NOMO-1 (cell line): ENCODE measurements around the gene CECR2.

Source experiments
- DNase-seq, 2 experiments: peaks; one replicate each; lab custom pipeline; 2025; ENCODE audit not compliant: unreplicated experiment in 2 of 2; lab: John Stamatoyannopoulos, UW

The CECR2 gene

DNA sequence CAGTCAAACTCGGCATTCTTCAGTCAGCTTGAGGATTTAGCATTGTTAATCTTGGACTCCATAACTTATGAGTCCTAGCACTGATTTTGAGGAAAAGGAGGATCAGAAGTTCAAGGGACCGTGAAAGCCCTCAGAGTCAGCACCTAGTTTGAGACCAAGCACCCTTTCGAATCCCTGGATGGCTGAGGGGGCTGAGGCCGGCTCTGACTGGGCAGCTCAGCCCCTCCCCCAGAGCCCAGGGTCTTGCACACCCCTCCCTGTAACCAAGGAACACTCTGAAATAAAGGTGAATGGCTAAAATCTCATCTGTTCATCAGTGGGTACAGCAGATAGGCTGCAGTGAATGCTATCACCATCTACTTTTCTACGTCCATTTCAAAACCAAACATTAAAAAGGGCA is 221.3 kb downstream of the CECR2 start:
- no peak for DNase-seq

DNA sequence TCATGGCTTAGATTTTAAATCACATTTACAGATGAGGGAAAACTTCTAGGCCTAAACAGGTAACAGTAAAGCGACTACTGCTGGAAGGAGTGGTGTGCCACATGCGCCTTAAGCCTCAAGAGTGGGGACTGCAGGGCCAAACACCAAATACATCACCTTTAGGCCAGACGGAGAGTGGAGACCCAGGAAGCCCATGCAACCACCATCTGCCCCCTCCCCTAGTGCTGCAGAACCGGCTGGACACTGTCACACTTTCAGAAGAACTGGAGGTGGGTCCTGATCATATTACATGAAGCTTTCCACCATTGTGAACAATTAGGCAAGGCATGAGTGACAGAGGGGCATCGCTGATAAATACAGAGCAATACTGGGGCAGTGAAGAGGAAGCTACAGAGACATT is 222.9 kb downstream of the CECR2 start:
- DNase-seq = no peak

DNA sequence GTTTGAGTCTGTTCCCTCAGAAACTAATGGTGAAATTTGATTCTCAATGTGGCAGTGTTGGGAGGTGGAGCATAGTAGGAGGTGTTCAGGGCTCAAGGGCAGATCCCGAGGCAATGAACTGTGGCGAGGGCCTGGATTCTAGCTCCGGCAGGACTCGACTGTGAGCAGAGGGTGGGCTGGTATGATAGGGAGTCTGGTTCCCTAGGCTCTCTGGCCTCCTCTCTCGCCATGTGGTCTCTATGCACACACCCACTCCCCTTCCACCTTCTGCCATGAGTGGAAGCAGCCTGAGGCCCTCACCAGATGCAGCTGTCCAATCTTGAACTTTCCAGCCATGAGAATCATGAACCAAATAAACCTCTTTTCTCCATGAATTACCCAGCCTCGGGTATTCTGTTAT is 227.0 kb downstream of the CECR2 start:
- no peak for DNase-seq

DNA sequence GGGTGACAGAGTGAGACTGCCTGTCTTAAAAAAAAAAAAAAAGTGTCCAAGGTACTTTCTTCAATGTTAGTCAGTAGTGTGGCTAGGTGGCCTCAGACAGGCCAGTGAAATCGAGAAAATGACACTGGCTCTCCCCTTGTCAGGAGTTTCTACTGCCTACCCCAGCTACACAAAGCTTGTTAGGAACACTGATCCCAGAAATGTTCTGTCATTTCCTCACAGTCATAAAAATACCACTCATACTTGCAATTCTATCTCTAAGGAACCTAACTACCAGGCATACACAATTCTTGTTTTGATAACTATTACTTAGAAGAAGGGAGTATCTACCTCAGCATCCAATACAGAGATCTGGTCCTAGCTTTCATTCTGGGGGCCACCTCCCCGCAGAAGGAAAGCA is 228.0 kb downstream of the CECR2 start:
- no peak for DNase-seq

DNA sequence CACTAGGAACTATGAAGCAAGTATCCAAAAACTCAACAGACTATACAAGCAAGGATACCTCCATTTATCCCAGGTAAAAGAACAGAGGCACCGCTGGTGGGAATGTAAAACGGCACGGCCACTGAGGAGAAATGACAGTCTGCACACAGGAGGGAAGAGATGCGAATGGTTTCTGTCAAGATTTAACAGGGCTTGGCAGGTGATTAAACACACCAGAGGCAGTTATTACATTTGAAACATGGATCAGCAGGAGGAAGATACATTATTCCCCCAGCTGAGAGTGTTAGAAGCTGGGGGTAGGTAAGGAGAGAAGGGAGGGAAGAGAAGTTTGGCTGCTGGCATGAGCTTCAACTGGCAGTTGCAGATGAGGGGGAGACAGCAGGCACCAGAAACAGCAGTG is 229.1 kb downstream of the CECR2 start:
- DNase-seq = no peak

DNA sequence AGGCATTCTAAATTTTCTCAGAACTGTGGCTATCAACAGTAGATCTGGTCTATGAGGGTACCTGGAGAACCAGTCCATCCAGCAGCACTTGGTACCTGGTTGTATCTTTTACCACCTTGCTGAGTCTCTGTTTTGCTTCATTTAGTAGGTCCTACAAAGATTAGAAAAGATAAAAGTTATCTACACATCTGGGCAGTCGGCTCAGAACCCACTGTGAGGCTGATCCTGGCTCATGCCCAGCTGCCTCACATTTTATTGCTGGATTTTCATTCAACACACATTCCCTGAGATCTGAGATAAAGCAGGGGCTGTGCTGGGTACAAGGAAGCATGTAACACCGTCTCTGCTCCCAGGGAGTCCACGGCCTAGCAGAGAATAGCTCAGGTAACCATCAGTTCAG is 231.8 kb downstream of the CECR2 start:
- DNase-seq = no peak

DNA sequence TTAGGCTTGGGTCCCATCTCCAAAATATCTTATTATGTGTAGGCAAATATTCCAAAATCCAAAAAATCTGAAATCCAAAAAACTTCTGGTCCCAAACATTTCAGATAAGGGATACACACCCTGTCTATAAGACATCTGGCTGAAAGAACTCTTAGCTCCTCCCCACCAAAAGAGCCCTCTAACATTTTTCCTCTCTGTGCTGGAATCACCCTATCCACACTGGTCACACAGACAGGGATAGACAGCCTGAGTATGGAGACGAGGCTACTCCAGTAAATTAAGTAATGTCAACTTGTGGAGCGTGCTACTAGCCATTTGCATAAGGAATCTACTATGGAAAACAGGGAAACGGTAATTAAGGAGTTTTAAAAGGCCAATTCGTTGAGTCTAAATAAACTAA is 234.4 kb downstream of the CECR2 start:
- DNase-seq = no peak

DNA sequence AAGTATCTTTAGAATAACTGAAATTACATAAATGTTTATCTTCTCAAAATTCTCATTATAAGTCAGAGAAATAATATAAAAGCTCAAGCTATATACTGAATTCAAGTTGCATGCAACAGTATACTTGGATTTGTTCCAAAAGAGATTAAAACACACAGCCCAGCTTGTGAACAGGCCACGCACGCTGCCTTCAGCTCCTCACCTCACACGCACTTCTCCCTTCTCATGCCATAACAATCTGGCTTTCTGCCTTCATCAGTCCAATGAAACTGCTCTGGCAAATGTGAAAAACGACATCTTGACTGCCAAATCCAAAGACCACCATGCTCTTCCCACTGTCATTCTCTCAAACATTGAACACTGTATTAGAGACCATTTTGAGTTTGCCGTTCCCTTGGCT is 237.2 kb downstream of the CECR2 start:
- DNase-seq = no peak
